ENCODE results near the gene GALNT11.

GALNT11 gene

DNA sequence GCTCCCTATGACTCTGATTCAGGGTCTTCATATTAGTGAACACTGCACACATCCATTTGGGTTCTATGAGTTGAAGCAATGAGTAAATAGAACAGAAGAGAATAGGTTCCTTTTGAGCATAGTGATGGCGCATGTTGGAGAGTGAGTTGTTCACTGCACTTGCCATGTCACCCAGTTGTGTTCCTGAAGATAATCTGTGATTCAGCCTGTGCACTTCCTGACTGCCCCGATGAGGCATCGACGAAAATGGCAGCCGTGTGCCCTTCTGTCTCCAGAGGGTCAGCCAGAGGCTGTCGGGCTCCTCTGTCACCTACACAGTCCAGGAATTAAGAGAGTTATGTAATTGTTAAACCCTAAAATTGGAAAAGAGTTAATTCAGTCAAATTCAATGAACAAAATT, 94.7 kb downstream of the GALNT11 start:
- DNase-seq (ENCODE audit: low read depth, low spot score) = no peak
- CTCF ChIA-PET = no interaction called here
- H3K4me3 ChIP-seq (ENCODE audit: low read depth, low read length) = no peak overlapping the region
- POLR2A ChIA-PET = no interaction called here
- TF ChIP-seq, protein P1, sequence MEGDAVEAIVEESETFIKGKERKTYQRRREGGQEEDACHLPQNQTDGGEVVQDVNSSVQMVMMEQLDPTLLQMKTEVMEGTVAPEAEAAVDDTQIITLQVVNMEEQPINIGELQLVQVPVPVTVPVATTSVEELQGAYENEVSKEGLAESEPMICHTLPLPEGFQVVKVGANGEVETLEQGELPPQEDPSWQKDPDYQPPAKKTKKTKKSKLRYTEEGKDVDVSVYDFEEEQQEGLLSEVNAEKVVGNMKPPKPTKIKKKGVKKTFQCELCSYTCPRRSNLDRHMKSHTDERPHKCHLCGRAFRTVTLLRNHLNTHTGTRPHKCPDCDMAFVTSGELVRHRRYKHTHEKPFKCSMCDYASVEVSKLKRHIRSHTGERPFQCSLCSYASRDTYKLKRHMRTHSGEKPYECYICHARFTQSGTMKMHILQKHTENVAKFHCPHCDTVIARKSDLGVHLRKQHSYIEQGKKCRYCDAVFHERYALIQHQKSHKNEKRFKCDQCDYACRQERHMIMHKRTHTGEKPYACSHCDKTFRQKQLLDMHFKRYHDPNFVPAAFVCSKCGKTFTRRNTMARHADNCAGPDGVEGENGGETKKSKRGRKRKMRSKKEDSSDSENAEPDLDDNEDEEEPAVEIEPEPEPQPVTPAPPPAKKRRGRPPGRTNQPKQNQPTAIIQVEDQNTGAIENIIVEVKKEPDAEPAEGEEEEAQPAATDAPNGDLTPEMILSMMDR (IDR thresholded peaks at IDR 0.05; ENCODE audit: insufficient read depth, low read length, missing control alignments) = no peak

DNA sequence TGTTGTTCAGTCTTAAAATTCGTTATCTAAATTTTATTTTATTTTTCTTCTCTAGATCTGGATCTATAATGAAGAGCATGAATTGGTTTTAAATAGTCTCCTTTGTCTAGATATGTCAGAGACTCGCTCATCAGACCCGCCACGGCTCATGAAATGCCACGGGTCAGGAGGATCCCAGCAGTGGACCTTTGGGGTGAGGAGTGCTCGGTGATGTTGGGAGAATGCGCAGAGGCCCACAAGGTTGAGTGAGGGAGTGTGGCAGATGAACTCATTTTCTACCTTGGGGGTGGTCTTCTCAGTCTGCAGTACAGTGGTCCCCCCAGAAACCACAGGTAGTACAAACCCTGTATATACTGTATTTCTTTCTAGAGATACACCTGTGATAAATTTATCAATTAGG, 95.3 kb downstream of the GALNT11 start:
- no peak for DNase-seq (ENCODE audit: low read depth, low spot score)
- CTCF ChIA-PET = no interaction called here
- POLR2A ChIA-PET = no interaction called here
- TF ChIP-seq, protein P1 (IDR thresholded peaks at IDR 0.05; ENCODE audit: insufficient read depth, low read length, missing control alignments) = no peak
- no peak overlapping the region for H3K4me3 ChIP-seq (ENCODE audit: low read depth, low read length)

DNA sequence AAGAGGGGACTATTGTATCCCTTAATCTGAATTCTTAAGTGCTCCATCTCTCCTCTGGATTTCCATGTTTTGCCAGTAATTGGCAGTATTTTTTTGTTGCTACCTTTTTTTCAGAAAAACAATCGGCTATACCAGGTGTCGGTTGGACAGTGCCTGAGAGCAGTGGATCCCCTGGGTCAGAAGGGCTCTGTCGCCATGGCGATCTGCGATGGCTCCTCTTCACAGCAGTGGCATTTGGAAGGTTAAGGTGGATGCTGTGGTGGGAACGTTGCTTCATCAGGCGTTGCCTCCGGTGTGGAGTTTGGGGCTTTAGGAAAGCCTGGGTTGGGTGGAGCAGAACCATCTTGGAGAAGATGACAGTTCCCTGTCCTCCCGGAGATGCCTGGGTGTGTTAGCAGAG, 96.0 kb downstream of the GALNT11 start:
- POLR2A ChIA-PET = no interaction called here
- CTCF ChIA-PET = no interaction called here
- no peak overlapping the region for H3K4me3 ChIP-seq (ENCODE audit: low read depth, low read length)
- TF ChIP-seq, protein P1 (IDR thresholded peaks at IDR 0.05; ENCODE audit: insufficient read depth, low read length, missing control alignments) = no peak
- no peak for DNase-seq (ENCODE audit: low read depth, low spot score)

DNA sequence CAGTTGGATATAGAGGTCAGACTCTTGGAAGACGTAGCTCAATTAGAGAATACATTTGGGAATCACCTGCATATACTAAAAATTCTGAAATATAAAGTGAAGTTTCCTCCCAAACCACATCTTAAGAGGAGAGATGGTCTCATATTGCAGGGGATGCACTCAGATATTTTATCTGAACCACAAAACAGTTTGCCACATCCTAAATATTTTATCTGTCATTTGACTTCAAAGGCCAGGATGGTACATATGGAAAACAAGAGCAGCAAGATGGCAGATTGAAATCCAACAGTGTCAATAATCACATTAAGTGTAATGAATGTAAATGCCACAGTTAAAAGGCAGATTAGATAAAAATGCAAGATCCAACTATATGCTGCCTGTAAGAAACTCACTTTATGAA, 97.1 kb downstream of the GALNT11 start:
- no peak overlapping the region for H3K4me3 ChIP-seq (ENCODE audit: low read depth, low read length)
- ChIA-PET CTCF (no interaction called here), POLR2A (no interaction called here)
- no peak for DNase-seq (ENCODE audit: low read depth, low spot score)
- TF ChIP-seq, protein P1 (IDR thresholded peaks at IDR 0.05; ENCODE audit: insufficient read depth, low read length, missing control alignments) = no peak

DNA sequence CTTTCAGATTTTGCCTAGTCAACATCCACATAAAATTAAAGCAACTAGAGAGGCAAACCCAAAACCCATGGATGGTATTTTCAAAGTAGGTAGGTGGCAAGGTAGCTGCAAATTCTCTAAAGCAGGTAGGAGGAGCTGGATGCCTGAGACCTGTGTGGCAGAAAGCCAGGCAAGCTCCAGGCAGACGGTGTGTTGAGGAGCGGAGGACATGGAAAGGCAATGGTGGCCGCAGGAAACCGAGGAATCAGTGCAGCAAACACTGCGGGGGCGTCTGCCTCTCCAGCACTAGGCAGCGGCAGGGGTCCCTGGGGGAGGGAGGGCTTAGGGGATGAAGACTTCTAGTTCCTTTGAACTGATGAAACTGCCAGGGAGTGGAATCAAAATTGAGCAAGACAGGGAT, 101.3 kb downstream of the GALNT11 start:
- no peak overlapping the region for H3K4me3 ChIP-seq (ENCODE audit: low read depth, low read length)
- POLR2A ChIA-PET = no interaction called here
- CTCF ChIA-PET = interaction anchor here (1.1 kb wide), 1 partner anchor 9 kb away, joined by 5 read pairs; no protein-coding TSS in a partner anchor
- TF ChIP-seq, protein P1 (IDR thresholded peaks at IDR 0.05; ENCODE audit: insufficient read depth, low read length, missing control alignments) = no peak
- DNase-seq (ENCODE audit: low read depth, low spot score) = no peak

DNA sequence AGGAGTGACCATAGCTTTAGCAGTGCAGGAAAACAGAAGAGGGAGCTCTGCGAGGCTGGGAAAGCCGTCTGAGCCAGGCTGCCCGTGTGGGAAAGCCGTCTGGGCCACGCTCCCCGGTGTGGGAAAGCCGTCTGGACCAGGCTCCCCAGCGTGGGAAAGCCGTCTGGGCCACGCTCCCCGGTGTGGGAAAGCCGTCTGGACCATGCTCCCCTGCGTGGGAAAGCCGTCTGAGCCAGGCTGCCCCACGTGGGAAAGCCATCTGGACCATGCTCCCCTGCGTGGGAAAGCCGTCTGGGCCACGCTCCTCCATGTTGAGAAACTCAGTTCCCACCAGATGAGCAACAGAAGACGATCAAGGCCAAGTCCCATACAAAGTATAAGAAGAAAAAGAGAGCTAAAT, 101.8 kb downstream of the GALNT11 start:
- POLR2A ChIA-PET = no interaction called here
- TF ChIP-seq, protein P1 (IDR thresholded peaks at IDR 0.05; ENCODE audit: insufficient read depth, low read length, missing control alignments) = no peak
- no peak overlapping the region for H3K4me3 ChIP-seq (ENCODE audit: low read depth, low read length)
- CTCF ChIA-PET = no interaction called here
- DNase-seq (ENCODE audit: low read depth, low spot score) = no peak

All from AG04449 (cell line).